GM12878 (cell line): ENCODE results near the gene TBX10. TPM values are rescaled to one million over a fixed set of nuclear protein-coding genes. Genes with fewer than 3 reads are reported as not detected.
A peak's percentile ranks its signal among the peaks of the same experiment; 100 is the strongest.

Experiments
- ASH2L ChIP-seq: fragments of 300-600, 200-600 bp; sonication (generic); IDR thresholded peaks from 2 replicates; pipeline ENCODE4 v1.6.1; 2017; ENCODE audit warnings: low read depth, mild to moderate bottlenecking, borderline replicate concordance
- ATF2 ChIP-seq: IDR thresholded peaks from 2 replicates; pipeline ENCODE4 v1.6.1; 2012; ENCODE audit warnings: low read length, inconsistent platforms
- ATF3 ChIP-seq: IDR thresholded peaks from 2 replicates; pipeline ENCODE4 v1.6.1; 2011; ENCODE audit warnings: low read depth, mild to moderate bottlenecking, low read length, moderate library complexity, borderline replicate concordance; ENCODE audit errors: extremely low read depth
- BACH1 ChIP-seq: fragments of 450-650 bp; IDR thresholded peaks from 2 replicates; pipeline ENCODE4 v1.6.1; 2017; ENCODE audit warnings: mild to moderate bottlenecking, borderline replicate concordance
- CBFB ChIP-seq: IDR thresholded peaks from 2 replicates; pipeline ENCODE4 v1.6.1; 2016; ENCODE audit warnings: antibody characterized with exemption, low read depth
- CBX3 ChIP-seq: fragments of 200-600 bp; sonication (generic); IDR thresholded peaks from 2 replicates; pipeline ENCODE4 v1.6.1; 2016; ENCODE audit warnings: low read depth, borderline replicate concordance
- CHD2 ChIP-seq: IDR thresholded peaks from 2 replicates; pipeline ENCODE4 v1.6.1; 2011; ENCODE audit warnings: low read depth, low read length, improper control_type of control experiment, borderline replicate concordance
- DPF2 ChIP-seq: fragments of 450-650 bp; IDR thresholded peaks from 2 replicates; pipeline ENCODE4 v1.6.1; 2017; ENCODE audit warnings: mild to moderate bottlenecking
- ESRRA ChIP-seq: IDR thresholded peaks from 2 replicates; pipeline ENCODE4 v1.6.1; 2012; ENCODE audit warnings: mild to moderate bottlenecking, low read length, improper control_type of control experiment
- EZH2 ChIP-seq: IDR thresholded peaks from 2 replicates; pipeline ENCODE4 v1.6.1; 2012; ENCODE audit warnings: low read depth, mild to moderate bottlenecking, control low read depth, inconsistent platforms, low read length, borderline replicate concordance; ENCODE audit not compliant: control insufficient read depth
- GABPA ChIP-seq: IDR thresholded peaks from 2 replicates; pipeline ENCODE4 v1.6.1; 2014; ENCODE audit warnings: antibody characterized with exemption, low read depth, mild to moderate bottlenecking, inconsistent platforms
- HDAC6 ChIP-seq: fragments of 200-600 bp; sonication (generic); IDR thresholded peaks from one replicate; pipeline ENCODE4 v1.8.0; 2017; ENCODE audit warnings: antibody characterized with exemption; ENCODE audit not compliant: unreplicated experiment
- IKZF1 ChIP-seq: fragments of 450-650 bp; conservative IDR thresholded peaks from 2 replicates; pipeline ENCODE4 v1.6.1; 2017; ENCODE audit warnings: antibody characterized with exemption, mild to moderate bottlenecking
- IRF3 ChIP-seq: fragments of 450-650 bp; IDR thresholded peaks from 2 replicates; pipeline ENCODE4 v1.6.1; 2014; ENCODE audit warnings: mild to moderate bottlenecking
- JUNB ChIP-seq: IDR thresholded peaks from 2 replicates; pipeline ENCODE4 v1.6.1; 2016; ENCODE audit warnings: antibody characterized with exemption, mild to moderate bottlenecking
- KAT2A ChIP-seq: conservative IDR thresholded peaks from 2 replicates; pipeline ENCODE4 v1.6.1; 2011; ENCODE audit warnings: low read depth, low read length; ENCODE audit not compliant: control insufficient read depth
- MXI1 ChIP-seq: fragments of 150-350 bp; IDR thresholded peaks from 2 replicates; pipeline ENCODE4 v1.6.1; 2011; ENCODE audit warnings: low read depth, mild to moderate bottlenecking, inconsistent platforms, low read length, improper control_type of control experiment
- NFYB ChIP-seq: IDR thresholded peaks from 2 replicates; pipeline ENCODE4 v1.6.1; 2011; ENCODE audit warnings: low read depth, mild to moderate bottlenecking, low read length, improper control_type of control experiment, moderate library complexity; ENCODE audit not compliant: insufficient read depth
- NR2C1 ChIP-seq: fragments of 450-650 bp; IDR thresholded peaks from 2 replicates; pipeline ENCODE4 v1.6.1; 2017; ENCODE audit warnings: antibody characterized with exemption, mild to moderate bottlenecking, moderate library complexity
- NR2C2 ChIP-seq: IDR thresholded peaks from 2 replicates; pipeline ENCODE4 v1.6.1; 2011; ENCODE audit warnings: borderline replicate concordance, low read depth; ENCODE audit not compliant: control insufficient read depth, insufficient read length
- NR2F1 ChIP-seq: fragments of 450-650 bp; conservative IDR thresholded peaks from 2 replicates; pipeline ENCODE4 v1.6.1; 2017; ENCODE audit warnings: mild to moderate bottlenecking
- NRF1 ChIP-seq: conservative IDR thresholded peaks from 2 replicates; pipeline ENCODE4 v1.6.1; 2011; ENCODE audit warnings: mild to moderate bottlenecking, low read depth, low read length, improper control_type of control experiment
- RAD51 ChIP-seq: fragments of 450-650 bp; IDR thresholded peaks from 2 replicates; pipeline ENCODE4 v1.6.1; 2016; ENCODE audit warnings: moderate library complexity, mild to moderate bottlenecking, inconsistent platforms
- RUNX3 ChIP-seq: IDR thresholded peaks from 2 replicates; pipeline ENCODE4 v1.6.1; 2012; ENCODE audit warnings: low read length, inconsistent platforms
- SMC3 ChIP-seq: IDR thresholded peaks from 2 replicates; pipeline ENCODE4 v1.6.1; 2011; ENCODE audit warnings: low read length, improper control_type of control experiment, borderline replicate concordance
- SREBF2 ChIP-seq: IDR thresholded peaks from 2 replicates; pipeline ENCODE4 v1.6.1; 2012; ENCODE audit warnings: mild to moderate bottlenecking, low read length
- SUPT20H ChIP-seq: IDR thresholded peaks from 2 replicates; pipeline ENCODE4 v1.6.1; 2011; ENCODE audit warnings: low read depth, mild to moderate bottlenecking, low read length, moderate library complexity, borderline replicate concordance; ENCODE audit not compliant: control insufficient read depth
- TCF3 ChIP-seq: IDR thresholded peaks from 2 replicates; pipeline ENCODE4 v1.6.1; 2012; ENCODE audit warnings: low read depth, mild to moderate bottlenecking, low read length, borderline replicate concordance; ENCODE audit not compliant: insufficient read depth
- ZNF274 ChIP-seq: IDR thresholded peaks from one replicate; pipeline ENCODE4 v1.8.0; 2011; ENCODE audit not compliant: insufficient read length, insufficient read depth
- ZNF622 ChIP-seq: fragments of 450-650 bp; IDR thresholded peaks from 2 replicates; pipeline ENCODE4 v1.6.1; 2017; ENCODE audit warnings: mild to moderate bottlenecking, inconsistent platforms
- polyA plus RNA-seq, 11 experiments: library from polyadenylated mRNA; depleted of rRNA in 4 of 11; unstranded in 6 of 11; stranded (reverse) in 5 of 11; fragments of >200 nt; fragmentation: Nextera tagmentation in 4 of 11; fragmentation: Illumina TruSeq in 1 of 11; extraction: Ambion mirVana in 4 of 11; extraction: Trizol in 1 of 11; gene quantifications; 1 replicate in 1 of 11; 2 replicates in 10 of 11; pipeline versions ENCODE4 v1.2.1 to v1.2.3, GENCODE V29; 2011 to 2016; ENCODE audit warnings: inconsistent platforms in 2 of 11, missing spikeins in 2 of 11, low read depth in 1 of 11
- total RNA-seq, 4 experiments: library from RNA; depleted of rRNA in 3 of 4; stranded (reverse); fragments of >200 nt in 3 of 4; fragmentation: Illumina TruSeq in 1 of 4; extraction: Trizol in 1 of 4; gene quantifications; 2 replicates each; pipeline versions ENCODE4 v1.2.1 to v1.2.3, GENCODE V29; 2013 to 2021

Gene TBX10
- total and polyA plus RNA-seq, 10 of the 15 experiments (the other 5 are each of a cell fraction or from before 2014, with no cell fraction given) = 0.10 to 0.44 (median 0.20) TPM; not detected in 4

- TF ChIP-seq ASH2L (no peak), BACH1 (peak; percentile 81; the same call in 1 of the 2 replicates), SUPT20H (no peak), NFYB (0 out of 2 replicates have a peak, but pooled peaks have one; percentile 16), IRF3 (no peak), ZNF274 (no peak), IKZF1 (peak; percentile 88), NR2C1 (peak; percentile 87), RUNX3 (no peak; the same call in 1 of the 2 replicates), SREBF2 (no peak), CBFB (no peak; the same call in 1 of the 2 replicates), CHD2 (peak; percentile 40; the same call in 1 of the 2 replicates), GABPA (peak; percentile 82; the same call in 1 of the 2 replicates), NR2F1 (peak; percentile 67), HDAC6 (no peak), ATF3 (peak; percentile 86), RAD51 (no peak), CBX3 (no peak), MXI1 (peak; percentile 85), ATF2 (no peak), NRF1 (0 out of 2 replicates have a peak, but pooled peaks have one; percentile 10), ZNF622 (no peak), DPF2 (0 out of 2 replicates have a peak, but pooled peaks have one; percentile 12), SMC3 (peak; percentile 42; the same call in 1 of the 2 replicates), KAT2A (no peak), JUNB (no peak), EZH2 (no peak), TCF3 (peak; percentile 92), NR2C2 (no peak), ESRRA (peak; percentile 47; the same call in 1 of the 2 replicates)
Measured at GRCh38 chr11:67606492-67607295, 32.9 kb downstream of the TBX10 start, which contains the start of gene NDUFV1 (continued).
